GM21737 (cell line): Measurements from ENCODE around the gene OR2Z1.

Source experiments
- ATAC-seq: cut with Tn5 transposase; IDR thresholded peaks from one replicate; pipeline ENCODE4 v1.9.1; 2021; ENCODE audit warnings: mild to moderate bottlenecking, moderate library complexity; ENCODE audit not compliant: unreplicated experiment

The OR2Z1 gene

GRCh38 chr19:8721334-8721733 lies at the start of gene OR2Z1:
TSS of gene OR2Z1 (plus strand) at chr19:8721634. CDS start at chr19:8731029, 9,395 bp downstream.
- no peak for ATAC-seq

- ATAC-seq, result no peak
Measured at GRCh38 chr19:8673276-8673891, 48.0 kb upstream of the OR2Z1 start.

GRCh38 chr19:8675066-8675465 lies 46.4 kb upstream of the OR2Z1 start:
- no peak for ATAC-seq

- ATAC-seq, result no peak
Measured at GRCh38 chr19:8678244-8678807, 43.1 kb upstream of the OR2Z1 start.

GRCh38 chr19:8680676-8681344 lies 40.6 kb upstream of the OR2Z1 start:
- no peak for ATAC-seq

GRCh38 chr19:8681345-8682029 lies 39.9 kb upstream of the OR2Z1 start:
- no peak for ATAC-seq

- ATAC-seq, result no peak
Measured at GRCh38 chr19:8682472-8682871, 39.0 kb upstream of the OR2Z1 start.

- ATAC-seq, result no peak
Measured at GRCh38 chr19:8682931-8683330, 38.5 kb upstream of the OR2Z1 start.

GRCh38 chr19:8684001-8684902 lies 37.2 kb upstream of the OR2Z1 start:
- no peak for ATAC-seq

GRCh38 chr19:8686549-8686948 lies 34.9 kb upstream of the OR2Z1 start:
- no peak for ATAC-seq

GRCh38 chr19:8688930-8689329 lies 32.5 kb upstream of the OR2Z1 start:
- ATAC-seq, result no peak

- ATAC-seq, result no peak
Measured at GRCh38 chr19:8690753-8691539, 30.5 kb upstream of the OR2Z1 start.

- no peak for ATAC-seq
Measured at GRCh38 chr19:8695501-8695900, 25.9 kb upstream of the OR2Z1 start.

- ATAC-seq, result no peak
Measured at GRCh38 chr19:8695911-8696310, 25.5 kb upstream of the OR2Z1 start.

GRCh38 chr19:8696993-8697392 lies 24.4 kb upstream of the OR2Z1 start:
- no peak for ATAC-seq

GRCh38 chr19:8697671-8698432 lies 23.6 kb upstream of the OR2Z1 start:
- no peak for ATAC-seq

GRCh38 chr19:8698433-8699063 lies 22.9 kb upstream of the OR2Z1 start, which contains the start of gene ACTL9:
TSS of gene ACTL9 (minus strand) at chr19:8698795. CDS start at chr19:8698701, 94 bp downstream.
- ATAC-seq, result no peak

GRCh38 chr19:8699908-8700307 lies 21.5 kb upstream of the OR2Z1 start:
- no peak for ATAC-seq

GRCh38 chr19:8700956-8701355 lies 20.5 kb upstream of the OR2Z1 start:
- no peak for ATAC-seq
